ENCODE data around the gene LEPROT.

GRCh38 chr1:65407877-65408276 is 12.6 kb upstream of the LEPROT start:
- no peak for TF ChIP-seq CTCF (IDR thresholded peaks at IDR 0.05)
- no peak for TF ChIP-seq POLR2A (IDR thresholded peaks at IDR 0.05)
- TF ChIP-seq EP300 (IDR thresholded peaks at IDR 0.05) = no peak

Measured in stomach (tissue), 4 donors.